Type B pancreatic cell (in vitro differentiated cells): ENCODE measurements around the gene GABRA4. TPM values are rescaled to one million over a fixed set of nuclear protein-coding genes. Genes with fewer than 3 reads are reported as not detected.

Source experiments
- DNase-seq: peaks from one replicate; pipeline ENCODE4 v3.0.0; 2021; ENCODE audit warnings: mixed read lengths; ENCODE audit not compliant: unreplicated experiment; ENCODE audit errors: extremely low spot score
- H3K27ac Mint-ChIP-seq: 2 replicates; pipeline ENCODE4 v1.8.0; 2021; ENCODE audit warnings: mild to moderate bottlenecking, mixed read lengths
- H3K27me3 Mint-ChIP-seq: 2 replicates; pipeline ENCODE4 v1.8.0; 2021; ENCODE audit warnings: mixed read lengths
- H3K36me3 Mint-ChIP-seq: 2 replicates; pipeline ENCODE4 v1.8.0; 2021; ENCODE audit warnings: mixed read lengths
- H3K4me1 Mint-ChIP-seq: one replicate; pipeline ENCODE4 v1.8.0; 2021; ENCODE audit warnings: mixed read lengths; ENCODE audit not compliant: unreplicated experiment
- H3K4me3 Mint-ChIP-seq: 2 replicates; pipeline ENCODE4 v1.8.0; 2021; ENCODE audit warnings: mild to moderate bottlenecking, mixed read lengths
- H3K9me3 Mint-ChIP-seq: 2 replicates; pipeline ENCODE4 v1.8.0; 2021; ENCODE audit warnings: mixed read lengths
- CTCF ChIP-seq: fragments of 200-600 bp; sonication (generic); conservative IDR thresholded peaks from 2 replicates; pipeline ENCODE4 v1.5.0; 2021; ENCODE audit warnings: antibody characterized with exemption, mild to moderate bottlenecking
- total RNA-seq: library from RNA; stranded (reverse); gene quantifications from 2 replicates; pipeline ENCODE4 v1.2.1, GENCODE V29; 2021; ENCODE audit warnings: low replicate concordance

The GABRA4 gene
- total RNA-seq, 1 donor from 2014 or later, result 1.5 TPM

- Mint-ChIP-seq H3K27me3 (peaks cover 4% of the 10 kb centered on the region), H3K27ac (no peak overlapping the region), H3K9me3 (no peaks in the 10 kb centered on the region), H3K4me1 (no peaks in the 10 kb centered on the region), H3K36me3 (no peaks in the 10 kb centered on the region), H3K4me3 (no peak overlapping the region)
- no peak for TF ChIP-seq CTCF
- DNase-seq, result no peak
These were observed 38.7 kb downstream of the GABRA4 start for GRCh38 chr4:46954643-46955042.

DNA sequence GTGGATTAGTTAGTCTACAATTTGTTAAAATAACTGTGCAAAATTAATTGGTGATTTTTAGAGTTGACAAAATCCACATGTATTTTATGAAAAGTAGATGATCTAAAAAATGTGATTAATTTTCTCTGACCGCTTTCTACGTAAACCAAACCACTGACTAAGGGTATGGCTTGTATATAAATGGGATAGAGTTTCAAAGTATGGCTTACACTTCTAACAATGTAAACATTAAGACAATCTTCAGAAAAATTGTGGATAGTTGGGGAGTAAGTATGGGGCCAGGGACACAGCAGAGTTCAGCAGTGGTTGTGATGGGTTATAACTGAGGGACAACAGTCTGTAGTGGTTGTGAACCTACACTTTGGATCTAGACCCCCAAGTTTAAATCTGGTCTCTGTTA, 39.8 kb downstream of the GABRA4 start:
- TF ChIP-seq CTCF, result no peak
- no peaks in the 10 kb centered on the region for H3K36me3 Mint-ChIP-seq
- H3K4me3 Mint-ChIP-seq, result no peak overlapping the region
- H3K27ac Mint-ChIP-seq, result no peak overlapping the region
- H3K27me3 Mint-ChIP-seq, result peaks cover 2% of the 10 kb centered on the region
- no peak for DNase-seq
- no peaks in the 10 kb centered on the region for H3K4me1 Mint-ChIP-seq
- no peaks in the 10 kb centered on the region for H3K9me3 Mint-ChIP-seq

- Mint-ChIP-seq H3K4me1 (no peaks in the 10 kb centered on the region), H3K36me3 (no peaks in the 10 kb centered on the region), H3K27me3 (no peaks in the 10 kb centered on the region), H3K9me3 (no peaks in the 10 kb centered on the region), H3K4me3 (no peak overlapping the region), H3K27ac (no peak overlapping the region)
- DNase-seq, result no peak
- TF ChIP-seq CTCF, result no peak
These were observed 40.9 kb downstream of the GABRA4 start for GRCh38 chr4:46952451-46952850.

GRCh38 chr4:46950826-46951225, 42.6 kb downstream of the GABRA4 start:
- no peak overlapping the region for H3K4me3 Mint-ChIP-seq
- H3K9me3 Mint-ChIP-seq, result no peaks in the 10 kb centered on the region
- no peak for DNase-seq
- no peaks in the 10 kb centered on the region for H3K4me1 Mint-ChIP-seq
- H3K27ac Mint-ChIP-seq, result no peak overlapping the region
- no peaks in the 10 kb centered on the region for H3K36me3 Mint-ChIP-seq
- no peaks in the 10 kb centered on the region for H3K27me3 Mint-ChIP-seq
- TF ChIP-seq CTCF, result no peak

GRCh38 chr4:46949822-46950221, 43.6 kb downstream of the GABRA4 start:
- H3K27ac Mint-ChIP-seq, result no peak overlapping the region
- H3K27me3 Mint-ChIP-seq, result no peaks in the 10 kb centered on the region
- TF ChIP-seq CTCF, result no peak
- no peaks in the 10 kb centered on the region for H3K9me3 Mint-ChIP-seq
- no peaks in the 10 kb centered on the region for H3K4me1 Mint-ChIP-seq
- H3K36me3 Mint-ChIP-seq, result no peaks in the 10 kb centered on the region
- no peak for DNase-seq
- no peak overlapping the region for H3K4me3 Mint-ChIP-seq

DNA sequence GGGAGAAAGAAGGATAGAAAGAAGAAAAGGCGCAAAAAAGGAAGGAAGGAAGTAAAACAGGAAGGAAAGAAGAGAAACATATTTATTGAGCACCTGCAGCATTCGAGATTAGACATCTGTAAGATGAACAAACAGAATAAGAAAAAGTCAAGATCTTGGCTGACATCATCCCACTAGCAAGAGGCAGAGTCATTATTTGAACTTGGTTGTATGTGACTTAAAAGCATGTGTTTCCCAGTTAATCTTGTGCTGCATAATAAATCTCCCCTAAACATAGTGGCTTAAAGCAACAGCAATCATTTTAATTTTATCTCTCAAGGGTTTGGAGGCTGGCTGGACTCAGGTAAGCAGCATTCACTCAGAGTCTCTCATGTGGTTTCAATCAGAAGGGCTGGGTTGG, 45.8 kb downstream of the GABRA4 start:
- no peaks in the 10 kb centered on the region for H3K36me3 Mint-ChIP-seq
- no peaks in the 10 kb centered on the region for H3K4me1 Mint-ChIP-seq
- no peak overlapping the region for H3K4me3 Mint-ChIP-seq
- no peaks in the 10 kb centered on the region for H3K9me3 Mint-ChIP-seq
- no peaks in the 10 kb centered on the region for H3K27me3 Mint-ChIP-seq
- no peak for TF ChIP-seq CTCF
- H3K27ac Mint-ChIP-seq, result no peak overlapping the region
- DNase-seq, result no peak
